HEK293 (cell line): ENCODE measurements around the gene TRAF3.

Source experiments
- CTCF ChIA-PET: fragments of 350-600 bp; formaldehyde crosslinking; extraction: SDS; loops from one replicate; lab custom pipeline; 2021; ENCODE audit warnings: antibody characterized with exemption; lab: Yijun Ruan, JAX
- POLR2A ChIA-PET: fragments of 300-600 bp; formaldehyde crosslinking; extraction: SDS; loops from one replicate; lab custom pipeline; 2020; ENCODE audit warnings: antibody characterized with exemption, inconsistent platforms; lab: Yijun Ruan, JAX
- H3K27ac ChIP-seq: fragments of 200-500 bp; sonication (Bioruptor generic); 2 replicates; pipeline ENCODE4 v1.5.1; 2014; ENCODE audit warnings: low read depth, low read length, control low read depth, inconsistent platforms; ENCODE audit errors: extremely low read depth
- H3K36me3 ChIP-seq, 2 experiments: fragments of 200-500 bp in 1 of 2; sonication (Bioruptor generic) in 1 of 2; 1 replicate in 1 of 2; 2 replicates in 1 of 2; pipeline ENCODE4 v1.5.1; 2014 to 2017; ENCODE audit warnings: inconsistent platforms in 2 of 2, low read length in 2 of 2; ENCODE audit not compliant: control insufficient read depth in 2 of 2, insufficient read depth in 1 of 2
- H3K4me1 ChIP-seq: fragments of 200-500 bp; sonication (Bioruptor generic); 2 replicates; pipeline ENCODE4 v1.5.1; 2014; ENCODE audit warnings: mild to moderate bottlenecking, low read length, inconsistent platforms; ENCODE audit not compliant: control insufficient read depth, insufficient read depth
- H3K4me3 ChIP-seq: 2 replicates; pipeline ENCODE4 v1.5.1; 2011; ENCODE audit warnings: low read depth, mild to moderate bottlenecking, control low read depth, low read length, moderate library complexity
- H3K9me3 ChIP-seq: fragments of 200-500 bp; sonication (Bioruptor generic); 2 replicates; pipeline ENCODE4 v1.5.1; 2014; ENCODE audit warnings: low read depth, low read length, inconsistent platforms; ENCODE audit not compliant: control insufficient read depth, insufficient read depth
- PRDM6 ChIP-seq: fragments of 450-650 bp; formaldehyde crosslinking; IDR thresholded peaks from 2 replicates; pipeline ENCODE4 v1.5.1; 2017; ENCODE audit warnings: missing biosample characterization, missing genetic modification characterization
- SCRT2 ChIP-seq: fragments of 450-650 bp; formaldehyde crosslinking; IDR thresholded peaks from 2 replicates; pipeline ENCODE4 v1.5.1; 2016; ENCODE audit warnings: missing biosample characterization, missing genetic modification characterization
- ZIC2 ChIP-seq: fragments of 450-650 bp; formaldehyde crosslinking; IDR thresholded peaks from 2 replicates; pipeline ENCODE4 v1.5.1; 2016; ENCODE audit warnings: missing biosample characterization, missing genetic modification characterization
- ZNF138 ChIP-seq: fragments of 450-650 bp; formaldehyde crosslinking; IDR thresholded peaks from 2 replicates; pipeline ENCODE4 v1.5.1; 2016; ENCODE audit warnings: missing biosample characterization, missing genetic modification characterization, borderline replicate concordance
- ZNF174 ChIP-seq: fragments of 450-650 bp; formaldehyde crosslinking; IDR thresholded peaks from 2 replicates; pipeline ENCODE4 v1.5.0; 2017; ENCODE audit warnings: missing biosample characterization, mild to moderate bottlenecking, missing genetic modification characterization
- ZNF19 ChIP-seq: fragments of 450-650 bp; formaldehyde crosslinking; IDR thresholded peaks from 2 replicates; pipeline ENCODE4; 2016; ENCODE audit warnings: missing biosample characterization, missing genetic modification characterization, low read depth
- ZNF239 ChIP-seq: fragments of 450-650 bp; formaldehyde crosslinking; IDR thresholded peaks from 2 replicates; pipeline ENCODE4 v1.5.1; 2016; ENCODE audit warnings: missing biosample characterization, missing genetic modification characterization
- ZNF362 ChIP-seq: fragments of 450-650 bp; formaldehyde crosslinking; IDR thresholded peaks from 2 replicates; pipeline ENCODE4 v1.5.1; 2016; ENCODE audit warnings: missing biosample characterization, missing genetic modification characterization
- ZNF394 ChIP-seq: fragments of 450-650 bp; formaldehyde crosslinking; IDR thresholded peaks from 2 replicates; pipeline ENCODE4 v1.5.1; 2016; ENCODE audit warnings: missing biosample characterization, missing genetic modification characterization, mild to moderate bottlenecking, moderate library complexity, borderline replicate concordance
- ZNF449 ChIP-seq: fragments of 450-650 bp; formaldehyde crosslinking; IDR thresholded peaks from 2 replicates; pipeline ENCODE4 v1.5.1; 2017; ENCODE audit warnings: missing biosample characterization, mild to moderate bottlenecking, missing genetic modification characterization, moderate library complexity

TRAF3 gene

GRCh38 chr14:102807013-102807406 is 29.8 kb downstream of the TRAF3 start:
- Histone ChIP-seq H3K4me1 (peaks cover 22% of the 10 kb centered on the region), H3K4me3 (no peak overlapping the region), H3K27ac (no peak overlapping the region), H3K36me3 (no peaks in the 10 kb centered on the region), H3K9me3 (no peaks in the 10 kb centered on the region)
- CTCF ChIA-PET = no interaction called here
- TF ChIP-seq ZNF174 (no peak), ZNF138 (no peak), ZIC2 (tag by site-specific recombination) (0 out of 2 replicates have a peak, but pooled peaks have one; percentile 22), ZNF362 (tag by site-specific recombination) (no peak)
- POLR2A ChIA-PET = no interaction called here

GRCh38 chr14:102809870-102810269 is 32.6 kb downstream of the TRAF3 start:
- TF ChIP-seq ZNF19 (tag by site-specific recombination) (no peak), PRDM6 (tag by site-specific recombination) (peak; percentile 42)
- CTCF ChIA-PET = no interaction called here

GRCh38 chr14:102810523-102810922 is 33.3 kb downstream of the TRAF3 start:
- Histone ChIP-seq H3K9me3 (no peaks in the 10 kb centered on the region), H3K27ac (no peak overlapping the region), H3K36me3 (peaks cover 0 to 3% of the 10 kb centered on the region in 2 experiments; a peak in 1 of 3 replicates), H3K4me3 (no peak overlapping the region), H3K4me1 (peaks cover 17% of the 10 kb centered on the region)
- peak; percentile 36; the same call in 1 of the 2 replicates for TF ChIP-seq SCRT2 (tag by site-specific recombination)
- TF ChIP-seq ZNF239 (tag by site-specific recombination) = no peak
- TF ChIP-seq ZNF449 (tag by site-specific recombination) = no peak
- POLR2A ChIA-PET = no interaction called here
- CTCF ChIA-PET = interaction anchor here (2.0 kb wide), 1 partner anchor 13 kb away, joined by 10 read pairs; no protein-coding TSS in a partner anchor

More at GRCh38 chr14:102809870-102810269, 32.6 kb downstream of the TRAF3 start:
- POLR2A ChIA-PET = no interaction called here
- Histone ChIP-seq H3K9me3 (no peaks in the 10 kb centered on the region), H3K36me3 (peaks cover 0 to 3% of the 10 kb centered on the region in 2 experiments; a peak in 1 of 3 replicates), H3K4me3 (no peak overlapping the region), H3K27ac (no peak overlapping the region), H3K4me1 (peaks cover 21% of the 10 kb centered on the region)

GRCh38 chr14:102811254-102811963 is 34.2 kb downstream of the TRAF3 start:
- Histone ChIP-seq H3K36me3 (peaks cover 0 to 3% of the 10 kb centered on the region in 2 experiments; a peak in 1 of 3 replicates), H3K9me3 (no peaks in the 10 kb centered on the region), H3K4me1 (peaks cover 17% of the 10 kb centered on the region), H3K4me3 (no peak overlapping the region), H3K27ac (no peak overlapping the region)
- ChIA-PET POLR2A (no interaction called here), CTCF (interaction anchor here (0.6 to 2.0 kb wide), 3 partner anchors 14 to 106 kb away, joined by 3 to 10 read pairs (median 3); no protein-coding TSS in a partner anchor)
- TF ChIP-seq ZNF394 (no peak), ZNF362 (tag by site-specific recombination) (peak; percentile 71; the same call in 1 of the 2 replicates)
